ENCODE measurements around the gene KRTAP4-1.
"Not testable (repeated sequence)": the region's sequence is repeated elsewhere in the genome, so short reads cannot be mapped to it uniquely, and the experiment has no call there.

Gene KRTAP4-1

GRCh38 chr17:41184480-41184961 is at the start of gene KRTAP4-1:
TSS of gene KRTAP4-1 (minus strand) at chr17:41184911. CDS start at chr17:41184854, 57 bp downstream.
- no peak for DNase-seq (ENCODE audit: low spot score)

- DNase-seq (ENCODE audit: low spot score), result not testable (repeated sequence)
These were observed 47.8 kb upstream of the KRTAP4-1 start, which contains the start of gene KRTAP9-3 for GRCh38 chr17:41232399-41233105. TSS of gene KRTAP9-3 (plus strand) at chr17:41232449. CDS start at chr17:41232502, 53 bp downstream.

- no peak for DNase-seq (ENCODE audit: low spot score)
These were observed 47.0 kb upstream of the KRTAP4-1 start for GRCh38 chr17:41231731-41232130.

GRCh38 chr17:41230094-41230493 is 45.4 kb upstream of the KRTAP4-1 start:
- DNase-seq (ENCODE audit: low spot score), result no peak

GRCh38 chr17:41226598-41227095 is 41.9 kb upstream of the KRTAP4-1 start, which contains the start of gene KRTAP9-2:
TSS of gene KRTAP9-2 (plus strand) at chr17:41226648. CDS start at chr17:41226655, 7 bp downstream.
- DNase-seq (ENCODE audit: low spot score), result not testable (repeated sequence)

- DNase-seq (ENCODE audit: low spot score), result peak; percentile 41
These were observed 41.3 kb upstream of the KRTAP4-1 start for GRCh38 chr17:41226051-41226450.

- peak; percentile 57 for DNase-seq (ENCODE audit: low spot score)
These were observed 39.1 kb upstream of the KRTAP4-1 start for GRCh38 chr17:41223821-41224220.

- no peak for DNase-seq (ENCODE audit: low spot score)
These were observed 31.0 kb upstream of the KRTAP4-1 start for GRCh38 chr17:41215681-41216080.

- no peak for DNase-seq (ENCODE audit: low spot score)
These were observed 27.9 kb upstream of the KRTAP4-1 start for GRCh38 chr17:41212524-41213169.

GRCh38 chr17:41211845-41212466 is 27.2 kb upstream of the KRTAP4-1 start:
- DNase-seq (ENCODE audit: low spot score), result no peak

GRCh38 chr17:41199421-41200078 is 14.8 kb upstream of the KRTAP4-1 start:
- DNase-seq (ENCODE audit: low spot score), result no peak

- no peak for DNase-seq (ENCODE audit: low spot score)
These were observed 11.4 kb upstream of the KRTAP4-1 start for GRCh38 chr17:41196068-41196467.

- DNase-seq (ENCODE audit: low spot score), result no peak
These were observed 5.6 kb upstream of the KRTAP4-1 start for GRCh38 chr17:41190328-41190727.

GRCh38 chr17:41189837-41190318 is 5.2 kb upstream of the KRTAP4-1 start, which contains the start of gene KRTAP9-1:
TSS of gene KRTAP9-1 (plus strand) at chr17:41189887. CDS start at chr17:41189887, 0 bp downstream.
- not testable (repeated sequence) for DNase-seq (ENCODE audit: low spot score)

- no peak for DNase-seq (ENCODE audit: low spot score)
These were observed 2.2 kb upstream of the KRTAP4-1 start for GRCh38 chr17:41186872-41187271.

- DNase-seq (ENCODE audit: low spot score), result no peak
These were observed 290 bp upstream of the KRTAP4-1 start for GRCh38 chr17:41185001-41185400.

GRCh38 chr17:41178843-41179616 is 5.7 kb downstream of the KRTAP4-1 start:
- no peak for DNase-seq (ENCODE audit: low spot score)

GRCh38 chr17:41178341-41178740 is 6.4 kb downstream of the KRTAP4-1 start:
- DNase-seq (ENCODE audit: low spot score), result no peak

GRCh38 chr17:41177727-41178271 is 6.9 kb downstream of the KRTAP4-1 start, which contains the start of gene KRTAP4-2:
TSS of gene KRTAP4-2 (minus strand) at chr17:41178221. CDS start at chr17:41178164, 57 bp downstream.
- DNase-seq (ENCODE audit: low spot score), result no peak

- DNase-seq (ENCODE audit: low spot score), result no peak
These were observed 7.8 kb downstream of the KRTAP4-1 start for GRCh38 chr17:41176744-41177387.
